H9 (cell line): Measurements from ENCODE around the gene FARS2. TPM values are rescaled to one million over a fixed set of nuclear protein-coding genes. Genes with fewer than 3 reads are reported as not detected.

ENCODE experiments used
- DNase-seq: peaks from one replicate; pipeline ENCODE4 v3.0.0-alpha.2; 2017
- H2AFZ ChIP-seq: one replicate; pipeline ENCODE4 v1.6.1; 2013; ENCODE audit warnings: mild to moderate bottlenecking, low read length, control low read depth, moderate library complexity
- H2AK5ac ChIP-seq: 2 replicates; pipeline ENCODE4 v1.6.1; 2013; ENCODE audit warnings: low read length, control low read depth, mixed read lengths; ENCODE audit not compliant: insufficient read length
- H2BK120ac ChIP-seq: one replicate; pipeline ENCODE4 v1.6.1; 2013; ENCODE audit warnings: low read depth, mild to moderate bottlenecking, low read length, control low read depth, inconsistent platforms; ENCODE audit not compliant: poor library complexity, severe bottlenecking
- H2BK12ac ChIP-seq: 2 replicates; pipeline ENCODE4 v1.6.1; 2013; ENCODE audit warnings: low read length, control low read depth, mixed read lengths, low read depth; ENCODE audit not compliant: insufficient read length
- H2BK15ac ChIP-seq: 2 replicates; pipeline ENCODE4 v1.6.1; 2013; ENCODE audit warnings: low read depth, low read length, control low read depth
- H2BK20ac ChIP-seq: one replicate; pipeline ENCODE4 v1.6.1; 2013; ENCODE audit warnings: low read depth, mild to moderate bottlenecking, low read length, control low read depth, inconsistent platforms; ENCODE audit not compliant: poor library complexity, severe bottlenecking
- H2BK5ac ChIP-seq: 2 replicates; pipeline ENCODE4 v1.6.1; 2013; ENCODE audit warnings: low read length, control low read depth, mixed read lengths; ENCODE audit not compliant: insufficient read length
- H3K14ac ChIP-seq: 2 replicates; pipeline ENCODE4 v1.6.1; 2013; ENCODE audit warnings: low read length, control low read depth; ENCODE audit not compliant: insufficient read depth
- H3K18ac ChIP-seq: 2 replicates; pipeline ENCODE4 v1.6.1; 2013; ENCODE audit warnings: low read depth, mild to moderate bottlenecking, mixed read lengths, low read length, control low read depth; ENCODE audit not compliant: insufficient read length
- H3K23ac ChIP-seq: 2 replicates; pipeline ENCODE4 v1.6.1; 2013; ENCODE audit warnings: low read length, control low read depth, mixed read lengths, low read depth; ENCODE audit not compliant: insufficient read length
- H3K23me2 ChIP-seq: 2 replicates; pipeline ENCODE4 v1.6.1; 2013; ENCODE audit warnings: low read depth, mild to moderate bottlenecking, mixed read lengths, low read length, control low read depth; ENCODE audit not compliant: insufficient read length, poor library complexity, severe bottlenecking
- H3K27ac ChIP-seq: 2 replicates; pipeline ENCODE4 v1.5.1; 2013; ENCODE audit warnings: low read length, control low read depth, mixed read lengths, low read depth; ENCODE audit not compliant: insufficient read length
- H3K27me3 ChIP-seq: 2 replicates; pipeline ENCODE4 v1.6.1; 2013; ENCODE audit warnings: low read length, control low read depth, inconsistent platforms; ENCODE audit not compliant: insufficient read depth
- H3K4ac ChIP-seq: 2 replicates; pipeline ENCODE4 v1.6.1; 2013; ENCODE audit warnings: low read depth, mild to moderate bottlenecking, control low read depth, inconsistent platforms, low read length, moderate library complexity
- H3K4me1 ChIP-seq: 2 replicates; pipeline ENCODE4 v1.6.1; 2013; ENCODE audit warnings: low read length, control low read depth, inconsistent platforms; ENCODE audit not compliant: insufficient read depth
- H3K4me2 ChIP-seq: 2 replicates; pipeline ENCODE4 v1.6.1; 2013; ENCODE audit warnings: low read length, control low read depth, mixed read lengths; ENCODE audit not compliant: insufficient read length, insufficient read depth
- H3K56ac ChIP-seq: 2 replicates; pipeline ENCODE4 v1.6.1; 2013; ENCODE audit warnings: low read depth, mild to moderate bottlenecking, mixed read lengths, low read length, control low read depth; ENCODE audit not compliant: insufficient read length
- H3K79me1 ChIP-seq: 2 replicates; pipeline ENCODE4 v1.6.1; 2013; ENCODE audit warnings: low read depth, mild to moderate bottlenecking, moderate library complexity, low read length, control low read depth, inconsistent platforms; ENCODE audit not compliant: insufficient read depth, poor library complexity, severe bottlenecking
- H3K79me2 ChIP-seq: 2 replicates; pipeline ENCODE4 v1.6.1; 2013; ENCODE audit warnings: low read length, control low read depth, inconsistent platforms; ENCODE audit not compliant: insufficient read depth
- H3K9ac ChIP-seq: 2 replicates; pipeline ENCODE4 v1.6.1; 2013; ENCODE audit warnings: low read length, control low read depth, mixed read lengths; ENCODE audit not compliant: insufficient read length; ENCODE audit errors: extremely low read depth
- H3K9me3 ChIP-seq: one replicate; pipeline ENCODE4 v1.6.1; 2013; ENCODE audit warnings: low read depth, low read length, inconsistent platforms; ENCODE audit not compliant: control insufficient read depth
- H3T11ph ChIP-seq: one replicate; pipeline ENCODE4 v1.6.1; 2013; ENCODE audit warnings: mild to moderate bottlenecking, low read length, control low read depth, inconsistent platforms
- H4K20me1 ChIP-seq: one replicate; pipeline ENCODE4 v1.6.1; 2013; ENCODE audit not compliant: control insufficient read depth, insufficient read length, insufficient read depth
- H4K5ac ChIP-seq: 2 replicates; pipeline ENCODE4 v1.6.1; 2013; ENCODE audit warnings: low read depth, mild to moderate bottlenecking, mixed read lengths, low read length, control low read depth; ENCODE audit not compliant: insufficient read length
- H4K8ac ChIP-seq: replicated peaks from 2 replicates; pipeline ENCODE4 v1.6.1; 2013; ENCODE audit warnings: low read length, control low read depth, mixed read lengths, low read depth; ENCODE audit not compliant: insufficient read length
- H4K91ac ChIP-seq: 2 replicates; pipeline ENCODE4 v1.6.1; 2013; ENCODE audit warnings: low read depth, mild to moderate bottlenecking, moderate library complexity, mixed read lengths, low read length, control low read depth; ENCODE audit not compliant: insufficient read length
- H3K27ac Mint-ChIP-seq, 3 experiments: 2 replicates in 2 of 3; 3 replicates in 1 of 3; pipeline ENCODE4 v1.8.0; 2020 to 2021; ENCODE audit warnings: mixed read lengths in 3 of 3, mild to moderate bottlenecking in 1 of 3, moderate library complexity in 1 of 3
- H3K27me3 Mint-ChIP-seq: 2 replicates; pipeline ENCODE4 v1.8.0; 2021; ENCODE audit warnings: low read depth, mild to moderate bottlenecking, moderate library complexity, mixed read lengths
- H3K36me3 Mint-ChIP-seq, 3 experiments: 2 replicates in 2 of 3; 3 replicates in 1 of 3; pipeline ENCODE4 v1.8.0; 2020 to 2021; ENCODE audit warnings: low read depth in 3 of 3, mixed read lengths in 3 of 3; ENCODE audit not compliant: insufficient read depth in 1 of 3
- H3K4me1 Mint-ChIP-seq, 2 experiments: 2 replicates each; pipeline ENCODE4 v1.8.0; 2020; ENCODE audit warnings: mixed read lengths in 2 of 2
- H3K4me3 Mint-ChIP-seq, 2 experiments: 2 replicates in 1 of 2; 3 replicates in 1 of 2; pipeline ENCODE4 v1.8.0; 2020 to 2021; ENCODE audit warnings: mild to moderate bottlenecking in 2 of 2, mixed read lengths in 2 of 2, moderate library complexity in 1 of 2
- H3K9me3 Mint-ChIP-seq, 2 experiments: 2 replicates in 1 of 2; 3 replicates in 1 of 2; pipeline ENCODE4 v1.8.0; 2020; ENCODE audit warnings: mild to moderate bottlenecking in 2 of 2, mixed read lengths in 2 of 2, moderate library complexity in 1 of 2
- WGBS: extraction: QIAGEN DNeasy Blood & Tissue Kit; methylation state at CpG from one replicate; pipeline ENCODE4 v1.1.7; 2013; ENCODE audit warnings: missing lambda C conversion rate, low lambda C conversion rate, mixed read lengths; ENCODE audit not compliant: insufficient read length; ENCODE audit errors: extremely low coverage; 5-methylcytosine and 5-hydroxymethylcytosine counted together
- total RNA-seq: library from RNA; stranded (reverse); gene quantifications from 2 replicates; pipeline ENCODE4 v1.2.1, GENCODE V29; 2021
- TF ChIP-seq, protein P1 (sequence below): fragments of 200-600 bp; sonication (generic); conservative IDR thresholded peaks from 3 replicates; pipeline ENCODE4 v1.8.0; 2021; ENCODE audit warnings: antibody characterized with exemption, mild to moderate bottlenecking

Gene FARS2
- total RNA-seq, 1 experiment from 2014 or later = 8.5 TPM

DNA sequence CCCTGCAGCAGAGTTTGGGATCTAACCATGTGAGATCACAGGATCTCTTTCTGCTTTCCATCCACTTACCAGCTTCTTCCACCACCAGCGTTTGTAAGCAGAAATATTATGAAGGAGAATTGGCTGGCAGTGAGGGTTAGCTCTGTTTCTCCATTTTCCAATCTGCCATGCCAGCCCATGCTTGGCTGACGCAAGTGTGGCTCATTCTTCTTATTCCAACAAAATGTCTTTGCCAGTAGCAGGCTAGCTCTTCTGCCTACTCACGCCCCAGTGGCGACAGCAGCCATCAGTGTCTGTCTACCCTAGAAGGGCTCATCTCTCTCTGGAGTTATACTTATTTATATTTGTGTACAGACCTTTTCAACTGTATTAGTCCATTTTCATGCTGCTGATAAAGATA is 286.2 kb downstream of the FARS2 start:
- no peak overlapping the region for H3K9ac ChIP-seq
- H3K27ac ChIP-seq = no peak overlapping the region
- no peak overlapping the region for H2BK5ac ChIP-seq
- Mint-ChIP-seq H3K9me3 (peaks cover 11 to 22% of the 10 kb centered on the region in 2 experiments), H3K36me3 (peaks cover 27 to 32% (median 28%) of the 10 kb centered on the region in 3 experiments), H3K4me1 (0 out of 4 replicates have a peak, but pooled peaks cover 0 to under 1% of the 10 kb centered on the region in 2 experiments), H3K27ac (peak overlapping the region in 1 of 3 experiments; percentile 2; a peak in 1 of 7 replicates), H3K27me3 (no peaks in the 10 kb centered on the region), H3K4me3 (no peak overlapping the region)
- no peak overlapping the region for H3K4ac ChIP-seq
- H3K18ac ChIP-seq = no peak overlapping the region
- H3T11ph ChIP-seq = no peak overlapping the region
- no peak overlapping the region for H4K8ac ChIP-seq
- no peak overlapping the region for H2BK12ac ChIP-seq
- no peaks in the 10 kb centered on the region for H3K27me3 ChIP-seq
- H4K20me1 ChIP-seq = no peaks in the 10 kb centered on the region
- H2AFZ ChIP-seq = no peak overlapping the region
- no peaks in the 10 kb centered on the region for H3K23me2 ChIP-seq
- no peak overlapping the region for H3K23ac ChIP-seq
- no peaks in the 10 kb centered on the region for H3K9me3 ChIP-seq
- DNase-seq = no peak
- H2BK15ac ChIP-seq = no peak overlapping the region
- no CpG with 5 or more reads among the region's 4 CpGs for whole genome bisulfite sequencing
- H4K91ac ChIP-seq = no peak overlapping the region
- TF ChIP-seq, protein P1, sequence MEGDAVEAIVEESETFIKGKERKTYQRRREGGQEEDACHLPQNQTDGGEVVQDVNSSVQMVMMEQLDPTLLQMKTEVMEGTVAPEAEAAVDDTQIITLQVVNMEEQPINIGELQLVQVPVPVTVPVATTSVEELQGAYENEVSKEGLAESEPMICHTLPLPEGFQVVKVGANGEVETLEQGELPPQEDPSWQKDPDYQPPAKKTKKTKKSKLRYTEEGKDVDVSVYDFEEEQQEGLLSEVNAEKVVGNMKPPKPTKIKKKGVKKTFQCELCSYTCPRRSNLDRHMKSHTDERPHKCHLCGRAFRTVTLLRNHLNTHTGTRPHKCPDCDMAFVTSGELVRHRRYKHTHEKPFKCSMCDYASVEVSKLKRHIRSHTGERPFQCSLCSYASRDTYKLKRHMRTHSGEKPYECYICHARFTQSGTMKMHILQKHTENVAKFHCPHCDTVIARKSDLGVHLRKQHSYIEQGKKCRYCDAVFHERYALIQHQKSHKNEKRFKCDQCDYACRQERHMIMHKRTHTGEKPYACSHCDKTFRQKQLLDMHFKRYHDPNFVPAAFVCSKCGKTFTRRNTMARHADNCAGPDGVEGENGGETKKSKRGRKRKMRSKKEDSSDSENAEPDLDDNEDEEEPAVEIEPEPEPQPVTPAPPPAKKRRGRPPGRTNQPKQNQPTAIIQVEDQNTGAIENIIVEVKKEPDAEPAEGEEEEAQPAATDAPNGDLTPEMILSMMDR = no peak
- no peaks in the 10 kb centered on the region for H3K4me1 ChIP-seq
- H2BK120ac ChIP-seq = no peak overlapping the region
- no peak overlapping the region for H3K14ac ChIP-seq
- H2AK5ac ChIP-seq = no peak overlapping the region
- no peak overlapping the region for H4K5ac ChIP-seq
- no peaks in the 10 kb centered on the region for H3K79me2 ChIP-seq
- H3K56ac ChIP-seq = no peak overlapping the region
- H3K4me2 ChIP-seq = no peak overlapping the region
- H2BK20ac ChIP-seq = no peak overlapping the region
- H3K79me1 ChIP-seq = no peaks in the 10 kb centered on the region
